SK-N-SH treated with all-trans-retinoic acid at 6 μM for 48 hours (cell line): ENCODE results near the gene DIP2C.

ENCODE experiments used
- ATAC-seq: fragments of 200-7000 bp; cut with Tn5 transposase; 3 replicates; pipeline ENCODE4 v1.9.1; 2020; ENCODE audit warnings: mild to moderate bottlenecking, moderate library complexity
- ARNTL ChIP-seq: fragments of 450-650 bp; formaldehyde crosslinking; IDR thresholded peaks from 2 replicates; pipeline ENCODE4 v1.5.0; 2020; ENCODE audit warnings: low read depth, mild to moderate bottlenecking, moderate library complexity, borderline replicate concordance
- BACH2 ChIP-seq: fragments of 250-450 bp; sonication (Bioruptor Pico); IDR thresholded peaks from 2 replicates; pipeline ENCODE4 v1.9.0; 2021; ENCODE audit warnings: mild to moderate bottlenecking, borderline replicate concordance
- CSDC2 ChIP-seq: fragments of 250-450 bp; sonication (Bioruptor Pico); IDR thresholded peaks from 2 replicates; pipeline ENCODE4 v1.5.0; 2020; ENCODE audit warnings: mild to moderate bottlenecking, moderate library complexity
- ESRRG ChIP-seq: fragments of 250-450 bp; sonication (Bioruptor Pico); IDR thresholded peaks from 2 replicates; pipeline ENCODE4 v1.6.1; 2021; ENCODE audit warnings: mild to moderate bottlenecking
- GLIS3 ChIP-seq: fragments of 250-450 bp; sonication (Bioruptor Pico); IDR thresholded peaks from 2 replicates; pipeline ENCODE4 v1.5.0; 2020; ENCODE audit warnings: mild to moderate bottlenecking, moderate library complexity
- ISL1 ChIP-seq: fragments of 250-450 bp; sonication (Bioruptor Pico); IDR thresholded peaks from 2 replicates; pipeline ENCODE4 v2.1.2; 2022; ENCODE audit warnings: mild to moderate bottlenecking, moderate library complexity
- POU6F1 ChIP-seq: fragments of 250-450 bp; sonication (Bioruptor Pico); IDR thresholded peaks from 2 replicates; pipeline ENCODE4 v1.8.0; 2021; ENCODE audit warnings: low read depth, mild to moderate bottlenecking, moderate library complexity, borderline replicate concordance
- PPARA ChIP-seq: fragments of 250-450 bp; sonication (Bioruptor Pico); IDR thresholded peaks from 2 replicates; pipeline ENCODE4 v1.5.0; 2020; ENCODE audit warnings: mild to moderate bottlenecking, borderline replicate concordance
- SNAI2 ChIP-seq: fragments of 250-450 bp; sonication (Bioruptor Pico); IDR thresholded peaks from 2 replicates; pipeline ENCODE4 v1.5.0; 2020; ENCODE audit warnings: mild to moderate bottlenecking, moderate library complexity
- TOX ChIP-seq: fragments of 250-450 bp; sonication (Bioruptor Pico); IDR thresholded peaks from 2 replicates; pipeline ENCODE4 v1.8.0; 2021; ENCODE audit warnings: mild to moderate bottlenecking, moderate library complexity, borderline replicate concordance
- TSHZ2 ChIP-seq: fragments of 250-450 bp; sonication (Bioruptor Pico); IDR thresholded peaks from 2 replicates; pipeline ENCODE4 v1.5.0; 2020; ENCODE audit warnings: mild to moderate bottlenecking, moderate library complexity
- ZC3H10 ChIP-seq: fragments of 250-450 bp; sonication (Bioruptor Pico); IDR thresholded peaks from 2 replicates; pipeline ENCODE4 v1.5.1; 2021; ENCODE audit warnings: mild to moderate bottlenecking, moderate library complexity
- ZFP3 ChIP-seq: fragments of 250-450 bp; sonication (Bioruptor Pico); IDR thresholded peaks from 2 replicates; pipeline ENCODE4 v1.5.0; 2020; ENCODE audit warnings: mild to moderate bottlenecking, moderate library complexity
- ZFP30 ChIP-seq: fragments of 450-650 bp; formaldehyde crosslinking; IDR thresholded peaks from 2 replicates; pipeline ENCODE4 v1.5.0; 2022; ENCODE audit warnings: mild to moderate bottlenecking, moderate library complexity
- ZNF565 ChIP-seq: fragments of 450-650 bp; formaldehyde crosslinking; conservative IDR thresholded peaks from 2 replicates; pipeline ENCODE4 v1.5.0; 2020; ENCODE audit warnings: low read depth, mild to moderate bottlenecking, moderate library complexity
- ZNF70 ChIP-seq: fragments of 450-650 bp; formaldehyde crosslinking; IDR thresholded peaks from 2 replicates; pipeline ENCODE4 v1.5.0; 2020; ENCODE audit warnings: mild to moderate bottlenecking, moderate library complexity
- ZNF8 ChIP-seq: fragments of 450-650 bp; formaldehyde crosslinking; IDR thresholded peaks from 2 replicates; pipeline ENCODE4 v1.5.0; 2020; ENCODE audit warnings: mild to moderate bottlenecking, moderate library complexity
- TF ChIP-seq, protein P1 (sequence below): fragments of 250-450 bp; sonication (Bioruptor Pico); IDR thresholded peaks from 2 replicates; pipeline ENCODE4 v1.5.1; 2021; ENCODE audit warnings: mild to moderate bottlenecking, moderate library complexity

The DIP2C gene

GRCh38 chr10:357201-357950 is 332.1 kb downstream of the DIP2C start (continued):
- TF ChIP-seq CSDC2 (CRISPR knock-in tag), result no peak
- no peak for TF ChIP-seq ISL1 (CRISPR knock-in tag)
- TF ChIP-seq ZFP30 (CRISPR knock-in tag), result no peak
- TF ChIP-seq ZC3H10 (CRISPR knock-in tag), result no peak
- TF ChIP-seq TSHZ2 (CRISPR knock-in tag), result no peak
- no peak for TF ChIP-seq PPARA (CRISPR knock-in tag)
- TF ChIP-seq GLIS3 (CRISPR knock-in tag), result no peak
- no peak for TF ChIP-seq ZNF70 (CRISPR knock-in tag)
- no peak for TF ChIP-seq ARNTL (CRISPR knock-in tag)

- TF ChIP-seq TOX (no peak), SNAI2 (CRISPR knock-in tag) (no peak), TSHZ2 (CRISPR knock-in tag) (no peak)
- ATAC-seq, result no peak
Observed at GRCh38 chr10:356452-356851, 333.0 kb downstream of the DIP2C start.

DNA sequence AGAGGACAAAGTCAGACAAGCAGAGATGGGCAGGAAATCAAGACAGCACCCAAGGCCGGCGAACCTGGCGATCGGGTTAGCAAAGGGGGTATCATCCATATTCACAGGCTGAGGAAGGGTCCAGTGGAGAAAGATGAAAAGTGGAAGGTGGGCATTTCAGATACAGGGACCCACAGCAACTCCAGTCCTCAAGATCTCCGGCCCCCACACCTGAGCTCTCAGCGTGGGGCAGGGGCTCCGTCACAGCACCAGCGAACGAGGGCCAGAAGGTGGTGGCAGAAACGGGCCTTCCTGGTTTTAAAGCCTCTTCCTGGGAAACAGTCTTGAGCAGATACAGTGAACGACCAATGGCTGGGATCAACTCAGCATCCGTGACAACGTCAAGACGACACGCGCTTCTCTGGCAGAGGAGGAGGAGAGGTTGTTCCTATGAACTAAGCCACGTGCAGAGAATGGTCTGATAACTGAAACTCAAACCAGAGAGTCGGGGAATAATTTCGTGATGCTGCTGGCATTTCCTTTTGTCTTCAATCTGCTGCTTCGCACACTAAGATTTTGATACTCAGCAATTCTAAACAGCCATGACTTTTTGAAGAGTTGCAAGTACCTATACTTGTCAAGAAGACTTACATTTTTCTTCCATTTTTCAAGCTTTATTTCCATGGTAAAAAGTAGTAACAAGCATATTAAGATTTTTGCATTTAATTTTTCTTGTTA is 334.4 kb downstream of the DIP2C start:
- TF ChIP-seq ZNF70 (CRISPR knock-in tag) (no peak), ZNF8 (CRISPR knock-in tag) (no peak), BACH2 (CRISPR knock-in tag) (no peak), PPARA (CRISPR knock-in tag) (no peak), GLIS3 (CRISPR knock-in tag) (no peak), TOX (no peak), CSDC2 (CRISPR knock-in tag) (no peak), ZNF565 (CRISPR knock-in tag) (no peak), POU6F1 (CRISPR knock-in tag) (no peak), ZFP30 (CRISPR knock-in tag) (no peak), ESRRG (CRISPR knock-in tag) (no peak), ZFP3 (CRISPR knock-in tag) (no peak)
- TF ChIP-seq, protein P1, sequence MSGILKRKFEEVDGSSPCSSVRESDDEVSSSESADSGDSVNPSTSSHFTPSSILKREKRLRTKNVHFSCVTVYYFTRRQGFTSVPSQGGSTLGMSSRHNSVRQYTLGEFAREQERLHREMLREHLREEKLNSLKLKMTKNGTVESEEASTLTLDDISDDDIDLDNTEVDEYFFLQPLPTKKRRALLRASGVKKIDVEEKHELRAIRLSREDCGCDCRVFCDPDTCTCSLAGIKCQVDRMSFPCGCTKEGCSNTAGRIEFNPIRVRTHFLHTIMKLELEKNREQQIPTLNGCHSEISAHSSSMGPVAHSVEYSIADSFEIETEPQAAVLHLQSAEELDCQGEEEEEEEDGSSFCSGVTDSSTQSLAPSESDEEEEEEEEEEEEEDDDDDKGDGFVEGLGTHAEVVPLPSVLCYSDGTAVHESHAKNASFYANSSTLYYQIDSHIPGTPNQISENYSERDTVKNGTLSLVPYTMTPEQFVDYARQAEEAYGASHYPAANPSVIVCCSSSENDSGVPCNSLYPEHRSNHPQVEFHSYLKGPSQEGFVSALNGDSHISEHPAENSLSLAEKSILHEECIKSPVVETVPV (CRISPR knock-in tag), result no peak
- TF ChIP-seq, all 23 proteins: peak for 0
- no peak for ATAC-seq
